Progenitor cell of endocrine pancreas (in vitro differentiated cells): ENCODE results near the gene ANXA5. TPM values are rescaled to one million over a fixed set of nuclear protein-coding genes. Genes with fewer than 3 reads are reported as not detected.

Experiments used
- DNase-seq: peaks from one replicate; pipeline ENCODE4 v3.0.0; 2021; ENCODE audit warnings: low spot score; ENCODE audit not compliant: unreplicated experiment
- H3K27ac Mint-ChIP-seq: 2 replicates; pipeline ENCODE4 v1.8.0; 2021; ENCODE audit warnings: mild to moderate bottlenecking, moderate library complexity, mixed read lengths
- H3K27me3 Mint-ChIP-seq: 2 replicates; pipeline ENCODE4 v1.8.0; 2021; ENCODE audit warnings: mixed read lengths
- H3K36me3 Mint-ChIP-seq: 2 replicates; pipeline ENCODE4 v1.8.0; 2022; ENCODE audit warnings: mixed read lengths; ENCODE audit not compliant: insufficient read depth
- H3K4me1 Mint-ChIP-seq: 2 replicates; pipeline ENCODE4 v1.8.0; 2021; ENCODE audit warnings: low read depth, mixed read lengths
- H3K4me3 Mint-ChIP-seq: 2 replicates; pipeline ENCODE4 v1.8.0; 2021; ENCODE audit warnings: low read depth, mild to moderate bottlenecking, moderate library complexity, mixed read lengths
- H3K9me3 Mint-ChIP-seq: 2 replicates; pipeline ENCODE4 v1.8.0; 2021; ENCODE audit warnings: low read depth, mixed read lengths
- CTCF ChIP-seq: fragments of 200-600 bp; sonication (generic); IDR thresholded peaks from one replicate; pipeline ENCODE4 v1.5.0; 2021; ENCODE audit warnings: antibody characterized with exemption, mild to moderate bottlenecking; ENCODE audit not compliant: unreplicated experiment
- total RNA-seq: library from RNA; stranded (reverse); gene quantifications from 2 replicates; pipeline ENCODE4 v1.2.1, GENCODE V29; 2021

The ANXA5 gene
- total RNA-seq, 1 donor from 2014 or later: 203 TPM

DNA sequence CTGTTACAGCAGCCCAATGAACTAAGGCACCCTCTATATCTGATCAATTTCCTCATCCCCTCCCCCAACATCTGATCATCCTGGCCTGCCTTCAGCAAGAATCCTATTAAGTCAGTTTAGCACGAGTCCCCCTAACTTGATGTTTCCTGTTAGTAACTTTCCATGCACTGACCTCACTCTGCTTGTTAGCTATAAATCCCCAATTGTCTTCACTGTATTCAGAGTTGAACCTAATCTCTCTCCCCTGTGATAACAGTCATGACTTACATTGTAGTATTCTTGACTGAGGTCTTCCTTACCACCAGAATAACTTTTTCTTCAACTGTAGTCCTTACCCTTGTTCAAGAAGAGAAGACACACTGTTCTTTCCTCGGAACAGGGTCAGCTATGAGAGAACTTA lies 8.5 kb downstream of the ANXA5 start:
- H3K27me3 Mint-ChIP-seq: no peaks in the 10 kb centered on the region
- TF ChIP-seq CTCF: no peak
- no peak for DNase-seq
- peaks cover 6% of the 10 kb centered on the region for H3K4me1 Mint-ChIP-seq
- no peak overlapping the region for H3K27ac Mint-ChIP-seq
- H3K9me3 Mint-ChIP-seq: no peaks in the 10 kb centered on the region
- H3K36me3 Mint-ChIP-seq: peaks cover 18% of the 10 kb centered on the region
- H3K4me3 Mint-ChIP-seq: no peak overlapping the region

GRCh38 chr4:121686255-121686654 lies 10.5 kb downstream of the ANXA5 start:
- peak overlapping the region; percentile 8 for H3K27ac Mint-ChIP-seq
- DNase-seq: no peak
- no peak overlapping the region for H3K4me3 Mint-ChIP-seq
- no peaks in the 10 kb centered on the region for H3K27me3 Mint-ChIP-seq
- no peak for TF ChIP-seq CTCF
- peaks cover 15% of the 10 kb centered on the region for H3K36me3 Mint-ChIP-seq
- H3K9me3 Mint-ChIP-seq: no peaks in the 10 kb centered on the region
- peaks cover 6% of the 10 kb centered on the region for H3K4me1 Mint-ChIP-seq

GRCh38 chr4:121685257-121685656 lies 11.5 kb downstream of the ANXA5 start:
- Mint-ChIP-seq H3K36me3 (peaks cover 20% of the 10 kb centered on the region), H3K4me3 (no peak overlapping the region), H3K9me3 (no peaks in the 10 kb centered on the region), H3K27ac (no peak overlapping the region), H3K4me1 (peaks cover 6% of the 10 kb centered on the region), H3K27me3 (no peaks in the 10 kb centered on the region)
- no peak for DNase-seq
- TF ChIP-seq CTCF: no peak

GRCh38 chr4:121684561-121684960 lies 12.2 kb downstream of the ANXA5 start:
- DNase-seq: no peak
- Mint-ChIP-seq H3K4me1 (peaks cover 6% of the 10 kb centered on the region), H3K9me3 (no peaks in the 10 kb centered on the region), H3K27ac (no peak overlapping the region), H3K27me3 (no peaks in the 10 kb centered on the region), H3K36me3 (peaks cover 22% of the 10 kb centered on the region), H3K4me3 (no peak overlapping the region)
- TF ChIP-seq CTCF: no peak

GRCh38 chr4:121684016-121684415 lies 12.8 kb downstream of the ANXA5 start:
- H3K4me1 Mint-ChIP-seq: peaks cover 9% of the 10 kb centered on the region

More at GRCh38 chr4:121684016-121684415, 12.8 kb downstream of the ANXA5 start:
- Mint-ChIP-seq H3K4me3 (no peak overlapping the region), H3K27ac (no peak overlapping the region), H3K27me3 (no peaks in the 10 kb centered on the region), H3K36me3 (peaks cover 26% of the 10 kb centered on the region), H3K9me3 (no peaks in the 10 kb centered on the region)
- DNase-seq: no peak
- TF ChIP-seq CTCF: no peak
